HG02870 (cell line): ENCODE measurements around the gene BEND6.

Source experiments
- ATAC-seq: cut with Tn5 transposase; IDR thresholded peaks from one replicate; pipeline ENCODE4 v1.9.1; 2021; ENCODE audit warnings: mild to moderate bottlenecking, moderate library complexity; ENCODE audit not compliant: unreplicated experiment

The BEND6 gene

DNA sequence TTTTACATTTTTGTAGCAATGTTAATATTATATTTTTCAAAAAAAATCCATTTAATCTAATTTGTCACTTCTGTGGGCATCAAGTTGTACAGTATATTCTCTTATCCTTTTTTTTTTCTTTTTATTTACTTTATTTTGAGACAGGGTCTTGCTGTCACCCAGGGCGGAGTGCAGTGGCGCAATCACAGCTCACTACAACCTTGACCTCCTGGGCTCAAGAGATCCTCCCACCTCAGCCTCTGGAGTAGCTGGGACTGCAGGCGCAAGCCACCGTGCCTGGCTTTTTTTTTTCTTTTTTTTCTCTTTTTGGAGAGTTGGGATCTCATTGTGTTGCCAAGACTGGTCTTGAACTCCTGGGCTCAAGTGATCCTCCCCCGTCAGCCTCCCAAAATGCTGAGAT, 14.4 kb upstream of the BEND6 start:
- ATAC-seq, result no peak

DNA sequence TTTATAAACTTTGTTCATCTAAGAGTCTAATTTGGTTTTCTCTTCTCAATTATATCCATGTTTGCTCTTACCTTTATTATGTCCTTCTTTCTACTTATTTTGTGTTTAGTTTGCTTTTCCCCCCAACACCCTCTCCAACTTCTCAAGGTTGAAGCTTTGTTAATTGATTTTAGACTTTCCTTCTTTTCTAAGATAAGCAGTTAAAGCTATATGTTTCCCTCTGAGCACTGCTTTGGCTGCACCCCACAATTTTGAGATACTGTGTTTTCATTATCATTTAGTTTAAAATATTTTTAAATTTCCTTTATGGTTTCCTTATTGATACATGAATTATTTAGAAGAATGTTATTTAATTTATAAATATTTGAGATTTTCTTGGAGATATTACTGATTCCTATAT, 13.9 kb upstream of the BEND6 start:
- ATAC-seq, result no peak

DNA sequence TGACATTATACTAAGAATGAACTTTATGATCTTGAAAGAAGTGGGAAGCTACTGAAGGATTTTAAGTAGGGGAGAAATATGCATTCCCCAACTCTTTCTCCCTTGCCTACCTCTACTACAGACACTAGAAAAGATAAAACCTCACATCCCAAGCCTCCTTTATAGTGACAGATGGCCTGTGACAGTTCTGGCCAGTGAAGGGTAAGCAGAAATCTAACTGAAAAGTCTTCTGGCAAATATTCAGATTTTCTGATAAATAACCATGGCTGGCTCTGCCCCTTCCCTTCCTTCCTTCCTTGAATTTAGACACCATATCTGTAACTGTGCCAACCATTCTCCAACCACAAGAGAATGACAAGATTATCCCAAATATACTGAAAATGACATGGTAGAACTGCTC, 10.2 kb upstream of the BEND6 start:
- ATAC-seq, result no peak

DNA sequence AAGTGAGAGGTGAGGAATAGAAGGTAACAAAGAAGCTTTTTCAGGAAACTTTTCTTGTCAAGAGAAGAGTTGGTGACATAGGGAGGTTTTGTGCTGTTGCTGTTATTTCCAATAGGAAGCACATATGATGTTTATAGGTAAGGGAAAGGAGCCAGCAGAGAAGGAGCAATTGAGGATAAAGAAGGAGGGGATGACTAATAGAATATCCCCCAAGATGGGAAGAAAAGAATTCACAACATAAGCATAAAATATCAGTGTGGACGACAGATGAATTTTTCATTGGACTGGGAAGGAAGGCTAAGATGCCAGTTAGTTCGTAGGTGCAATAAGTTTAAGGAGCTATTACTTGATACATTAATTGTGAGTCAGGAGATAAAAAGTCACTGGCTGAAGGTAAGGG, 8.5 kb upstream of the BEND6 start:
- ATAC-seq, result no peak

DNA sequence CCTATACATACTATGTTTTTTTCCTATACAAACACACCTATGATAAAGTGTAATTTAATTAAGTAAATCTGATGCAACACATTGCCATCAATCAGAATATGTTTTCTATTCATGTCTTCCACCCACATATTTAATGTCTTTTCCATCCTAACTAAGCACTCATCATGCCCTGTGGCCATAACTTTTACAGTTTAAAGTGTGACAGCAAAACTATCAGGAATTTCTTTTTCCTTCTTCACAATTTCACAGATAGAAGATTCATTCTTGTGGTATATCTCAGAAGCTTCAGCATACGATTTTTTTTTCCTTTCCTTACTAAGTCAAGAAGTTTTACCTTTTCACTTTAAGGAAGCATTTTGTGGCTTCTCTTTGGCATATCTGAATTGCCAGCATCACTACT, 7.0 kb upstream of the BEND6 start:
- no peak for ATAC-seq

DNA sequence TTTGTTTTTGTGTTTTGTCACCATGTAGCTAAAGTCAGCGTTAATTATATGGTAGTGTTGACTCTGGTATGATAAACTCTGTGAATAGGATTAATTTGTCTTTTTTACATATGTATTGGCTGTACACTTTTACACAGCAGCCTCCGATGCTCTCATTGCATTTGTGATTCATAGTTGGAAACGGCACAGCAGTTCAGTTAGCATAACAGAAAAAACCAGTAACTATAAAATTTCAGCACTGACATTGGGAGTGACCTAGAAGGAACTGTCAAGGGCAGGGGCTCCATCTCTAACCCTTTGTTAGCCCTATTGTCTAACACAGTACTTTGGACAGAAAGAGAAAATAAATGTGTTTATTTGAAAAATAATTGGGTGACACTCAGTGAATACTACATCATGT, 5.6 kb upstream of the BEND6 start:
- ATAC-seq, result no peak

DNA sequence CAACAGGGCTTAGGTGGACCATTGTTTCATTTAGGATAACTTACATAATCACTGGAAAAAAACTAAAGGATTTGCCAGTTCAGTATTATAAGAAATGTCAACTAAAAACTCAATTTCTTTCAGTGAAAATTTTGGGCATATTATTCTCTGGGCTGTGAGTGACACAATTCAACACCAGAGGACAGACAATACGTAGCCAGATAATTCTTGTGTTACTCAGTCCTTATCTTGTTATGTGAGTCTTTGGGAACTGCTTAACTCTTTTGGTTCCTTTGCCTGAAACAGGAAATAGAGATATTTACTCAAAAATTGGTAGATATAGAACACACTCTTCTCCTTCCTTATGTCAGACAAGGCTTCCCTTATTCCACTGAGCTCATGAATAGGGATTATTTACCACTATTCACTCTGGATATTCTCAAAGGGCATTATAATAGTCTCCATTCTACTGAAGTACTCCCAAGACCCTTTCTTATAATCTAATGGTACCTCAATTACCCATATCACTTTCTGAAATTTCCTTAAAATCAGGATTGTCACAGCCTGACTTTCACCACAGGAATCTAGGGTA, 4.9 kb upstream of the BEND6 start:
- ATAC-seq, result no peak

DNA sequence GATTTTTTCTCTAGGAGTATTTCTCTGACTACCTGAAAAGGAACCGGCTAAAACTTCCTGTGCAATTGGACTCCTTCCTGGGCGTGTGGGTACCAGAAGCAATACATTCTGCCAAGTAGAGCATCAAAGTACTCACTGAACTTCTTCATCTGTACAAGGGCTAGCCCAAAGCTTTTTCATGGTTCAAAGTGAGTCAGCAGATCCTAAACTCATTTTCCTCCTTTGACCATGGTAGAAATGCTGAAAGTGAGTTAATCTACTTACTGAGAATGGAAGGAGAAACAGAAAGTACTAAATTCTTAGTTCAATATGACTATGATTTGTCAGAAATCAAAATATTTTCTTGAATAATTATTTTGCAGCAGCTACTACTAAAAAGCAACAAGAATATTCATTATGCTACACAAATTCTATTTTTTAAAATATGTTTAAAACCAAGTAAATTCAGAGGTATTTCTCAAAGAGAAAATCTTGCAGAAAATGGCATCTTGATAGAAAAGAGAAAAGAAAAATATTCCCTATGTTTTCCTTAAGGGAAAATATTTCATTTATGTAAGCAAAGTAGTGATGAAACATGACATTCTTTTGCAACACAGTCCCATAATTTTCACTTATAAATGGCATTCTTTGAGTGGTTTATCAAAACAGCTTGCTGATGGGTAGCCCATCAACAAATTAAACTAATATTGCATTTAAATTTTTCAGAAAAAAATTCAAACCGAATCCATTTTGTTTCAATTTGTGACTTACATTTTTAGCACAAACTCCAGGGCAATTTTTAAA, 3.7 kb upstream of the BEND6 start:
- no peak for ATAC-seq

DNA sequence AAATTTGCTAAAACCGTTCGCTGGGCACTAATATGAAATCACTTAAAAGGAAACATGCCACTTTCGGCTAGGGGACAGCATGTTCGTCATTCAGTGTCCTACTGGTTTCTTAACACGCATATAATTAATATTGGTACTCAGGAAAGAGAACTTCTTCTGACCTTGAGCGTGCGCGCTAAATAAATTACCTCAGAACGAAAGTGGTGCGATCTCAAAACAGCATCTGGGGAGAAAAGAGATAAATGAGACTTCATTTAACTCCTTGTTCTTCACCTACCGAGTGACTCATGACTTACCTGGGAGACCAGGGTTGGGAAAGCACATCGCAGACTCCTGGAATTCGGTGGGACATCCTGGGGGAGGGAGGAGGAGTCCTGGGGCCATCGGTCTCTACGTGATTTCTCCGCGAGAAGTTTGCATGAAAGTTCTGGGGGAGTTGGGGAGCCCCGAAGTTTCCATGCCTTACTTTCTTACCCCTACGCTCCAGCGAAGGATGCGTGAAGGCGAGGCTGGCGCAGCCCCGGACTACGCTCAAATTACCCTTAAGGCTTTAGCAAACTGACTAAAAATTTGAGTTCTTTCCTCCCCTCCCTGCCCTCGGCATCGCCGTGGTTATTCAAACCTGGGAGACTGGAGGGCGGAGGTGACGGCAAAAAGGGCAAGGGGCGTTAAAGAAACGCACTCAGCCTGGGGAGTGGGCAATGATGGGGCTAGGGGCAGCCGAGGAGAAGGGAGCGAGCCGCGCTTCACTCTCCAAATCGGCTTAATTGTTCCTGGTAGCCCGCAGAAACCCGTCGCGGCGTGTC, 1.1 kb upstream of the BEND6 start:
- ATAC-seq, result peak; percentile 21

DNA sequence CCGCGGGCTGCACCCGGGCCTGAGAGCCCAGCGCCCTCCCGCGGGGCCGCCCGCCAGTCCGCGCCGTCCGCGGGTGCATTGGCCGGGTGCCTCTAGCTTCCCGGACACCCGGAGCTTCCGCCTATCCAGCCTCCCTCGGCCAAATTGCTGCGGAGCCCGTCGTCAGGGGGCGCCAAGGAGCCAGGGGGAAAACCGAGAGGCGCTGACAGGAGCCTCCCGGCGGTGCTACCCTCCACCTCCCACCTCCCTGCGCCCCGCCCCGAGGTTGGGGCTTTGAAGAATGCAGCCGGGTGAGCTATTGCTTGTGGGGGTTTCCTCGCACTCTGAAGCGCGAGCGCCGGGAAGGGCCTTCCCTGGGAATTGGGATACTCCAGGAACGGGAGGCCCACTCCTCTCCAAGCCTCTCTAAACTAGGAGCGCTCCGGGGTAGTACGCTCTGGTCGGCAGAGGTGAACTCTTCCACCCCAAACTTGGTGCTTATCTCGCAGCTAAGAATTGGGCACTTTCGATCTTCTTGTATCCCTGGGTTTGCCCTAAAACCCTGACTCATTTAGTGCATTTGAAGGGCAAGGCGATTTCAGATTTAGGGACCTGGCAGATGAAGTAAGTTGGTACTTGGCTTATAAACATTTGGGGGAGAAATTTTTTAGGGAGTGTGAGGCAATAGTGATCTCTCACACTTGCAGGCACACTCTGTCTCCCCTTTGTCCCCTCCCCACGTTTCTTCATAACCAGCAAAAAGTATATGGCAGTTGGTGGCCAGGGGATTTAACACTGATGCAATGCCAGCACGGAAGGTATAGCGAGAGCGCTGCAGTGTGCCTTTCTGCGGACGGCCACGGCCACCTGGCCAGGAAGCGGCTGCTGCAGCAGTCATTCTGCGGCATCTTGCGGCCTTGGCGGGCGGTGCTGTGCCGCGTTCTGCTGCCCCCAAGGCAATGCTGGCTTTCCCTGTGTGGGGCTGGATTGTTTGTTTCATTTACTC, 556 bp downstream of the BEND6 start:
- peak; percentile 67 for ATAC-seq

DNA sequence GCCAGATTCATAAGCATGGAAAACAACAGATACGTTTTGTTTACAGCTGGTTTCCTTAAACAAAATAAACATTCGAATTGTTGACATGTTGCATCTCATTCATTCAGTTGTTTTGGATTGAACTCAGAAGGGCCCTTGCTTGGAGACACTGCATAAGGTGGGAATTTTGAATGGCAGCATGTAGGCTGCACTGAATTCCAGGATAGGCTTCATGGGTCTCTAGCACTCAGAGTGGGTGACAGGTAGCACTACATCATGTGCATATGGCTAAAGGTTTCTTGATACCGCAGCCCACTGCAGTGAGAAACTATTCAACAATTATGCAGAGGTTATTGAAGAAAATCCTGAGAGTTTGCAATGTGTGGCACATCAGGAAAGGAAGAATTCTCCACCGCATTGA, 1.6 kb downstream of the BEND6 start:
- no peak for ATAC-seq

DNA sequence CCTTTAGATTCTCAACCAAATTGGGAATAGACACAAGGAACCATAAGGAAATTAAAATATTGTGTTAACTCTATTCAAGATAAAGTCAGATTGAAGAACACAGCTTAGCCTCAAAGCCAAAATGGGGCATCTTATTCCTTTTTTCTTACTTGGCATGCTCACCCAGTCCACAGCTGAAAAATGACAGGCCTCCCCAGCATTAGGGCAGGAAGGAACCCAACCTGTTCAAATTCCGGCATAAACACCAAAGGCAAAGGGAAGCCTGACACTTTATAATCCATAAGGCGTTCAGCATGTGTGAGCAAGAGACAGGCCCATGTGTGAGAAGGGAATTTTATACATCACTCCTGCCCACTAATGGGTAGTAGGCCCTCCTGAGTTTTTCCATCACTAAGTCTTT, 2.9 kb downstream of the BEND6 start:
- ATAC-seq, result no peak

DNA sequence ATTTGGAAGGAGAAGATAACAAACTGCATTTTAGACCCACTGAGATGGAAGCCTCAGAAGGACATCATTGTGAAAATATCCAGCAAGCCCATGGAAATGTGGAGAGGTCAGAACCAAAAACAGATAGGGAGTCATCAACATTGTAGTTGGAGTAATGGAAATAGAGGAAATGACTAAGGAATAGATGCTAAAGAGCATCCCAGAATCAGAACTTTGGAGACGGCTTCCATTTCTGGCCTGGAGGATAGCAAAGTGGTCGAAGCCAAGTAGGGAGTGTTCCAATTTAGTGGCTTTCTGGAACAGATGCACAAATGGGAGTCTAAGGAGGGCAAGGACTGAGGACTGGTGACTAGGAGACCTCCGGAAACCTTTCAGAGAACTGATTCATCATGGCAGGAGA, 3.6 kb downstream of the BEND6 start:
- ATAC-seq, result no peak

DNA sequence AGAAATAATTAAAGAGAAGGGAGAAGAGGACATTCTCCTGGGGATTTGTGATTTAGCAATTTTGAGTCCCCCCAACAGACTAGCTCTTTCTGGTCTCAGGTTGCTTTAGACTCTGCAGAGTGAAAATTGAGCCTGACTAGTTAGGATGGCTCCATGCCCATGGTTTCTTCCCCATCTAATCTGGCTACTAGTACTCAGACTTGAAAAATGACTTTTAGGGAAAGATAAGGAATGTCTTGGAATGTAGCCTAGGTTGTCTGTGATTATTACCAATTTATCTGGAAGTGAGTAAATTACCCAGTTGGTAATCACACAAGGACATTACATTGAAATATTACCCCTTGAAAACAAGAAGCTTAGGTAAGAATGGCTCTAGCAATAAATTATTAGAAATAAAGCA, 4.2 kb downstream of the BEND6 start:
- no peak for ATAC-seq

DNA sequence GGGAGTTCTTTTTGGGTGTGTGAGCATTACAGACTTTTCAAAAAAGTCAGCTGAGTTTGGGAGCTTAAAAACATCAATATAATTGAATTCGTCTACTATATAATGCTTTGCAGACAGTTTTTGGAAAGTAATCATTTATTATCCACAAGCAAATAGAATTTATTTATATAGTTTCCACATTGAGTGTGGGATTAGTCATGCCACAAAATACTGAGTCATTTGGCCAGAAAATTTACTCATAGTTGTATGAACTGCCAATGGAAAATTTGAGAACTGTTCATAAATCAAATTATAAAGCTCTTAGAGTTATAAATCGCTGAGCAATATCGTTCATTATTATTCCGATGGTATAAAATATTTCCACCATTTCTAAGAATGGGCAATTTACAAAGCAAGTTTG, 5.0 kb downstream of the BEND6 start:
- ATAC-seq, result no peak

DNA sequence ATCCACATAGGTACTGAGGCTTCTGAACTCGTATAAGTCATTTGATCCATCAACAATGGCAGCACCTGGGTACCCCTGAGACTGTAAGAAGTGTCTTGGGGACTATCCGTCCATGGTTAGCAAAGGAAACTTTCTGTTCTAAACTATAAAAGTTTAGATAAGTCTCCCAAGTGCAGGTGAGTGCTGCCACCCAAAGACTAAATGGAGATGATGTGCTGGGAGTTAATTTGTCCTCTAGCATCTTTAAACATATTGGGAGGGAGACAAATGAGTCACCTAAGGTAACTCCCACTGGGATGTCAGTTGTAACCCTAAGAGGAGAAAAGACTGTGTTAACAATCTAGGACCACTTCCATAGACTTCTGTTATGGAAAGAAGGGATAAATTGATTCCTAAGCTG, 6.2 kb downstream of the BEND6 start:
- no peak for ATAC-seq

DNA sequence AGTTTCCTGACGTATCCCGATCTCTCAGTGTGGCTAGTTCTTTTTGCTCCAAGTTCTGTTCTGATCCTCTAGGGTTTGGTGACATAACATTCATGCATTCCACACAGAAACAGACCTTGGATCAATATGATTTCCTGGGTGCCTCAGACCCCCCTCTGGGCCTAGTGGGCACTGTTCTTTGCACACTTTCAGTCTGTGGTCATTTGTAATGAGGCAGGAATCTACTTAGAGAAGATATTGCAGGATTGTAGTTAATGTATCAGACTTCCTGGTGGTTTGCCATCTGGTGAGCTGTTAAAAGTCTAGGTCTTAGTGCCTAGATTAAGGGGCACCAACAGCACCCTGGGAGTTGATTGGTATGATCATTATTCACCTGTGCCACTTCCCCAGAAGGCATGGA, 7.5 kb downstream of the BEND6 start:
- ATAC-seq, result no peak

DNA sequence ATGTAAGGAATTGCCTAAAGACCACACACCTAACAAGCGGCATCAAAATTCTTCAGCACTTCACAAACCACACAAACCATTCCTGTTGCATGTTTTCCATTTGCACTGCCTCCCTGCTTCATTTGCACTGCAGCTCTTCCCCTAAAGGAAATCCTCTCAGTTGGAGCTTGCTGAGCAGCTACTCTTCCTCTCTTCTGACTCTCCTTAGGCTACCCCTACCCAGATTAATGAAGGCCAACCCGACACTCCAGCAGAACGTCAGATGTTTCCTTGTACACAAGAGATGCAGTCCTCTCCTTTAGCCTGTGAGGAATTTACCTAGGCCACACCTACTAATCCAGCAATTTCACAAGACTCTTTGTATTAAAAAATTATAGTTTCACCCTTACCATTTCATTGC, 8.1 kb downstream of the BEND6 start:
- ATAC-seq, result no peak

DNA sequence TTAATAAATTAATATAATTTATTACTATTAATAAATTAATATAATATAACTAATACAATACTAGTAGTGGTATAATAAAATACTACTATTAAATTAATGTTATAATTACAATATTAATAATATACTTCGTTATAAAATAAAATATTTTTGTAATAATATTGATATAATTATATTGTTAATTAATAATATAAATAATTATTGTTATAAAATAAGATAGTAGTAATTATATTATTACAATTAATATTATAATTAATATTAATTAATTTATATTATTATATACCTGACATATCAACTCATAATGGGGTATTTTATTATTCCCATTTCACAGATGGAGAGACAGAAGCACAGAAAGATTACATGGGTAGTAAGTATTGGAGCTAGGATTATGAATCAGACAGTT, 8.9 kb downstream of the BEND6 start:
- ATAC-seq, result no peak

DNA sequence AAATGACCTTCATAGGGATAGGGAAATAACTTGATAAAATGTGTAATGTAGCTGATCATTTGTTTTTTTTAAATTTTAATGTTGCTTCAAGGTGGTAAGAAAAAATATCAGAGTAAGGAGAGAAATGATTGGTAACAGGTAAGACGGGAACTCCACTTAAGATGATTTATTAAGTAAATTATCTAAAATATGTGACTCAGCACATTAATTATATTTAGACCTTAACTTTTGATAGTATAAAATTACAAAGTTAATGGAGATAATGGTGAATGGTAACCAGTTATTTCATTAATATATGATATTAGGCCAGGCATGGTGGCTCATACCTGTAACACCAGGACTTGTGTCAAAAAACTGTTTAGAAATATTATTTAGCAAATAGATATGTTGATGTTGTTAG, 10.2 kb downstream of the BEND6 start:
- no peak for ATAC-seq

DNA sequence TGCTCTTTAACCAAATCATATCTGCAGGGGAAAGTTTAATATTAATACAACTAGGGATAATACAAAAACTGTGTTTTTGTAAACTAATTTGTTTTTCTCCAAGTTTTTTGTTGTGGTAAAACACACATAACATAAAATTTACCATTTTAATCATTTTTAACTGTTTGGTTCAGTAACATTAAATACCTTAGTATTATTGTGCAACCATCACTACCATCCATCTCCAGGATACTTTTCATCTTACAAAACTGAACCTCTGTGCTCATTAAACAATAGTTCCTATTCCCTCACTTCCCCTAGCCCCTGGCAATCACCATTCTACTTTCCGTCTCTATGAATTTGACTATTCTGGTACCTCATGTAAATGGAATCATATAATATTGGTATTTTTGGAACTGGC, 15.9 kb downstream of the BEND6 start:
- ATAC-seq, result no peak
